Suprapubic skin (tissue), 4 donors: Measurements from ENCODE around the gene MFGE8. TPM values are rescaled to one million over a fixed set of nuclear protein-coding genes. Genes with fewer than 3 reads are reported as not detected.

Experiments
- DNase-seq, 2 donors: peaks; one replicate each; pipeline ENCODE4 v3.0.0-alpha.2; 2019; ENCODE audit warnings: low spot score in 2 of 2
- H3K27ac ChIP-seq: fragments of 200-600 bp; sonication (generic); one replicate; pipeline ENCODE4 v1.5.1; 2019
- H3K27me3 ChIP-seq: fragments of 200-600 bp; sonication (generic); one replicate; pipeline ENCODE4 v1.5.1; 2019
- H3K36me3 ChIP-seq: fragments of 200-600 bp; sonication (generic); one replicate; pipeline ENCODE4 v1.5.1; 2019
- H3K4me1 ChIP-seq: fragments of 200-600 bp; sonication (generic); one replicate; pipeline ENCODE4 v1.5.1; 2019
- H3K4me3 ChIP-seq: fragments of 200-600 bp; sonication (generic); one replicate; pipeline ENCODE4 v1.5.1; 2019; ENCODE audit warnings: mild to moderate bottlenecking
- H3K9me3 ChIP-seq: fragments of 200-600 bp; sonication (generic); one replicate; pipeline ENCODE4 v1.5.1; 2019
- EP300 ChIP-seq: sonication (generic); formaldehyde crosslinking; IDR thresholded peaks from one replicate; pipeline ENCODE4 v1.6.1; 2017; ENCODE audit warnings: antibody characterized with exemption
- POLR2A ChIP-seq, 2 donors: fragments of 450-650 bp; IDR thresholded peaks; one replicate each; pipeline ENCODE4 v1.6.1; 2017; ENCODE audit warnings: antibody characterized with exemption in 2 of 2, mild to moderate bottlenecking in 2 of 2, moderate library complexity in 2 of 2
- POLR2AphosphoS5 ChIP-seq, 3 donors: sonication (generic); formaldehyde crosslinking; IDR thresholded peaks; one replicate each; pipeline ENCODE4 v1.6.1; 2017; ENCODE audit warnings: antibody characterized with exemption in 3 of 3
- WGBS: methylation state at CpG from one replicate; pipeline ENCODE4 v1.1.5; 2018; 5-methylcytosine and 5-hydroxymethylcytosine counted together
- total RNA-seq, 4 donors: library from RNA; depleted of rRNA; stranded (reverse); fragments of >200 nt; gene quantifications; one replicate each; pipeline ENCODE4 v1.1.0, GENCODE V29; 2016
- TF ChIP-seq, protein P1 (sequence below), 2 donors: fragments of 200-600 bp in 1 of 2; fragments of 450-650 bp in 1 of 2; sonication (generic) in 1 of 2; IDR thresholded peaks; one replicate each; pipeline ENCODE4 v1.5.1; 2016 to 2019; ENCODE audit warnings: antibody characterized with exemption in 2 of 2, mild to moderate bottlenecking in 1 of 2, moderate library complexity in 1 of 2

Gene MFGE8
- total RNA-seq, 4 donors from 2014 or later: 154 to 211 (median 171) TPM

GRCh38 chr15:88900309-88900981 lies 12.7 kb downstream of the MFGE8 start:
- peaks cover 35% of the 10 kb centered on the region for H3K36me3 ChIP-seq
- WGBS: 77% methylated on average over 12 of the region's 12 CpGs
- H3K4me1 ChIP-seq: peaks cover 41% of the 10 kb centered on the region
- H3K9me3 ChIP-seq: no peaks in the 10 kb centered on the region
- H3K4me3 ChIP-seq: no peak overlapping the region
- TF ChIP-seq POLR2AphosphoS5 (IDR thresholded peaks at IDR 0.05) (no peak), EP300 (no peak), POLR2A (IDR thresholded peaks at IDR 0.05) (no peak)
- TF ChIP-seq, protein P1, sequence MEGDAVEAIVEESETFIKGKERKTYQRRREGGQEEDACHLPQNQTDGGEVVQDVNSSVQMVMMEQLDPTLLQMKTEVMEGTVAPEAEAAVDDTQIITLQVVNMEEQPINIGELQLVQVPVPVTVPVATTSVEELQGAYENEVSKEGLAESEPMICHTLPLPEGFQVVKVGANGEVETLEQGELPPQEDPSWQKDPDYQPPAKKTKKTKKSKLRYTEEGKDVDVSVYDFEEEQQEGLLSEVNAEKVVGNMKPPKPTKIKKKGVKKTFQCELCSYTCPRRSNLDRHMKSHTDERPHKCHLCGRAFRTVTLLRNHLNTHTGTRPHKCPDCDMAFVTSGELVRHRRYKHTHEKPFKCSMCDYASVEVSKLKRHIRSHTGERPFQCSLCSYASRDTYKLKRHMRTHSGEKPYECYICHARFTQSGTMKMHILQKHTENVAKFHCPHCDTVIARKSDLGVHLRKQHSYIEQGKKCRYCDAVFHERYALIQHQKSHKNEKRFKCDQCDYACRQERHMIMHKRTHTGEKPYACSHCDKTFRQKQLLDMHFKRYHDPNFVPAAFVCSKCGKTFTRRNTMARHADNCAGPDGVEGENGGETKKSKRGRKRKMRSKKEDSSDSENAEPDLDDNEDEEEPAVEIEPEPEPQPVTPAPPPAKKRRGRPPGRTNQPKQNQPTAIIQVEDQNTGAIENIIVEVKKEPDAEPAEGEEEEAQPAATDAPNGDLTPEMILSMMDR (IDR thresholded peaks at IDR 0.05): no peak
- DNase-seq: no peak
- no peaks in the 10 kb centered on the region for H3K27me3 ChIP-seq
- peak overlapping the region; percentile 19 for H3K27ac ChIP-seq

DNA sequence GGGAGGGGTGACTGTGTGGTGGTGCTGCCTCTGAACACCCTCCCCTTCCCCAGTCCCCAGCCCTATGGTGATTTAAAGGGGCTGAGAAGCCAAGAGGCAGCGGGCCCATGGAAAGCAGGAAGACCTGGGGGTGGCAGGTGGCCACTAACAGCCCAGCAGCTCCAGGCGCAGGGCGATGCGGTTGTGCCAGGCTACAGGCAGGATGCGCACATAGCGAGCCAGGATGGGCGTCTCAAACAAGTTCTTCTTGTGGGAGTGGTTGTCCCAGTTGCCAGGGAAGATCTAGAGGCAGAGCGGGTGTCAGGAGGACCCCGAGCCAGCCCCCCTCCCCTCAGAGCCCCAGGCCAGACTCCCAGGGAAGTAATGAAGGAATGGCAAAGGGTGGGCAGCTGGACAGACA lies 13.9 kb downstream of the MFGE8 start:
- no peak for DNase-seq
- Histone ChIP-seq H3K4me1 (peaks cover 41% of the 10 kb centered on the region), H3K9me3 (no peaks in the 10 kb centered on the region), H3K27me3 (peaks cover 6% of the 10 kb centered on the region), H3K27ac (no peak overlapping the region), H3K36me3 (peaks cover 34% of the 10 kb centered on the region), H3K4me3 (no peak overlapping the region)
- TF ChIP-seq POLR2A (IDR thresholded peaks at IDR 0.05) (no peak), EP300 (no peak), POLR2AphosphoS5 (IDR thresholded peaks at IDR 0.05) (no peak)
- TF ChIP-seq, protein P1 (IDR thresholded peaks at IDR 0.05): no peak
- 62% methylated on average over 9 of the region's 9 CpGs for WGBS

DNA sequence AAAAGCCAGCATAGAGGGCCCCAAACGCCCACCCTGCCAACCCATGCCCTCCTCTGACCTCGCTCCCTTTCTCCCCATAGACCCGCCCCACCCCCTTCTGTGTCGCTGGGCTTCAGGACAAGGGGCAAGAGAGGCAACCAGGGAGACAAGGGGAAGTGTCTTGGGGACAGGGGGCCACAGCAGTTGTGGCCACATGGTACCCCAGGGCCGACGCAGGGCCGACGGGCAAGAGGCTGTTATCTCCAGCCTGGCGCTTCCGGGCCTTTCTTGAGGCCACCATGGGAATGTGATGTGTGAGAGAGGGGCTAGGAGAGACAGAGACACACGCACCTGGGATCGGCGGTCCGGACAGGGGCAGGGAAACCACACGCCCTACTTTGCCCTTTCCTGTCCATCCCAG lies 14.4 kb downstream of the MFGE8 start:
- WGBS: 90% methylated on average over 11 of the region's 15 CpGs
- DNase-seq: no peak
- H3K4me3 ChIP-seq: no peak overlapping the region
- peaks cover 32% of the 10 kb centered on the region for H3K36me3 ChIP-seq
- peaks cover 39% of the 10 kb centered on the region for H3K4me1 ChIP-seq
- H3K9me3 ChIP-seq: no peaks in the 10 kb centered on the region
- no peak overlapping the region for H3K27ac ChIP-seq
- TF ChIP-seq POLR2AphosphoS5 (IDR thresholded peaks at IDR 0.05): no peak
- TF ChIP-seq POLR2A (IDR thresholded peaks at IDR 0.05): no peak
- TF ChIP-seq, protein P1 (IDR thresholded peaks at IDR 0.05): no peak
- TF ChIP-seq EP300: no peak
- H3K27me3 ChIP-seq: peaks cover 6% of the 10 kb centered on the region

DNA sequence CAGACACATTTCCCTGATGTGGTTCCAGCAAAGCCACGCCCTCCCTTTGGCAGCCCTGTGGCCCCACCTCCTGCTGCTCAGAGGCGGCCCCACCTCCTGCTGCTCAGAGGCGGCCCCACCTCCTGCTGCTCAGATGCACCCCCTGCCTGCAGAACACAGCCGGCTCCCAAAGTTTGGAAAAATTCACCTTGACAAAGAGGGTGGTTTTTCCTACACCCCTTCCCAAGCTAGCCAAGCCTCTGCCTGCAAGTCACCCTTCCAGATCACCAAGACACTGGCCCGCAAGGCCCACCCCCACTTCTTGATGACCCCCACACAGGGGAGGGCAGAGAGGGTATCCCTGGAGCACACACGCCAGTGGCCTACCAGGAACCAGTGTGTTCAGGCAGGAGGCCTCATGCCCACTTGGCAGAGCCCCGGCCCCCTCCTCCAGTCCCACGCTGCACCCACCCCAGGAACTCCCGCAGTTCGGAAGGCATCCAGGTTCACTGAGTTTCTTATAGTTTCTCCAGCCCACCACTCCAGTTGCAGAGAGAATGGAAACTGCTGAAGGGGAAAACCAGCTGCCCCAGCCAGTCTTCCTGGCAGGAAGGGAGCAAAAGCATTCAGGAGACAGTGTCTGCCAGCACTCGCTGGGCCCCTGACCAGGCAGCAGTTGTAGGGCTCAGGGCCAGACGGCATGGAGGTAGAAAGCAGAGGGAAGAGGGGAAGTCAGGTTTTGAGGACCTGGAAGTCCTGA lies 15.6 kb downstream of the MFGE8 start:
- TF ChIP-seq POLR2A (IDR thresholded peaks at IDR 0.05): no peak
- TF ChIP-seq, protein P1 (IDR thresholded peaks at IDR 0.05): peak; percentile 49 to 75
- Histone ChIP-seq H3K9me3 (no peaks in the 10 kb centered on the region), H3K27me3 (peaks cover 6% of the 10 kb centered on the region), H3K27ac (no peak overlapping the region), H3K36me3 (peaks cover 21% of the 10 kb centered on the region), H3K4me1 (peaks cover 39% of the 10 kb centered on the region), H3K4me3 (no peak overlapping the region)
- DNase-seq: peak; percentile 90 to 94
- WGBS: 26% methylated on average over 12 of the region's 12 CpGs

- H3K4me3 ChIP-seq: no peak overlapping the region
- TF ChIP-seq EP300 (no peak), POLR2A (IDR thresholded peaks at IDR 0.05) (no peak), POLR2AphosphoS5 (IDR thresholded peaks at IDR 0.05) (no peak)
- TF ChIP-seq, protein P1 (IDR thresholded peaks at IDR 0.05): no peak
- H3K4me1 ChIP-seq: peaks cover 39% of the 10 kb centered on the region
- no peaks in the 10 kb centered on the region for H3K9me3 ChIP-seq
- DNase-seq: no peak
- H3K27me3 ChIP-seq: peaks cover 6% of the 10 kb centered on the region
- peaks cover 16% of the 10 kb centered on the region for H3K36me3 ChIP-seq
- WGBS: 5% methylated on average over 8 of the region's 8 CpGs
- no peak overlapping the region for H3K27ac ChIP-seq
These were observed 16.1 kb downstream of the MFGE8 start for GRCh38 chr15:88897142-88897455.
